H9 (cell line): Measurements from ENCODE around the gene WLS. TPM values are rescaled to one million over a fixed set of nuclear protein-coding genes. Genes with fewer than 3 reads are reported as not detected.

Experiments
- DNase-seq: peaks from one replicate; pipeline ENCODE4 v3.0.0-alpha.2; 2017
- H2AFZ ChIP-seq: one replicate; pipeline ENCODE4 v1.6.1; 2013; ENCODE audit warnings: mild to moderate bottlenecking, low read length, control low read depth, moderate library complexity
- H2AK5ac ChIP-seq: 2 replicates; pipeline ENCODE4 v1.6.1; 2013; ENCODE audit warnings: low read length, control low read depth, mixed read lengths; ENCODE audit not compliant: insufficient read length
- H2BK120ac ChIP-seq: one replicate; pipeline ENCODE4 v1.6.1; 2013; ENCODE audit warnings: low read depth, mild to moderate bottlenecking, low read length, control low read depth, inconsistent platforms; ENCODE audit not compliant: poor library complexity, severe bottlenecking
- H2BK12ac ChIP-seq: 2 replicates; pipeline ENCODE4 v1.6.1; 2013; ENCODE audit warnings: low read length, control low read depth, mixed read lengths, low read depth; ENCODE audit not compliant: insufficient read length
- H2BK15ac ChIP-seq: 2 replicates; pipeline ENCODE4 v1.6.1; 2013; ENCODE audit warnings: low read depth, low read length, control low read depth
- H2BK20ac ChIP-seq: one replicate; pipeline ENCODE4 v1.6.1; 2013; ENCODE audit warnings: low read depth, mild to moderate bottlenecking, low read length, control low read depth, inconsistent platforms; ENCODE audit not compliant: poor library complexity, severe bottlenecking
- H2BK5ac ChIP-seq: 2 replicates; pipeline ENCODE4 v1.6.1; 2013; ENCODE audit warnings: low read length, control low read depth, mixed read lengths; ENCODE audit not compliant: insufficient read length
- H3K14ac ChIP-seq: 2 replicates; pipeline ENCODE4 v1.6.1; 2013; ENCODE audit warnings: low read length, control low read depth; ENCODE audit not compliant: insufficient read depth
- H3K18ac ChIP-seq: 2 replicates; pipeline ENCODE4 v1.6.1; 2013; ENCODE audit warnings: low read depth, mild to moderate bottlenecking, mixed read lengths, low read length, control low read depth; ENCODE audit not compliant: insufficient read length
- H3K23ac ChIP-seq: 2 replicates; pipeline ENCODE4 v1.6.1; 2013; ENCODE audit warnings: low read length, control low read depth, mixed read lengths, low read depth; ENCODE audit not compliant: insufficient read length
- H3K23me2 ChIP-seq: 2 replicates; pipeline ENCODE4 v1.6.1; 2013; ENCODE audit warnings: low read depth, mild to moderate bottlenecking, mixed read lengths, low read length, control low read depth; ENCODE audit not compliant: insufficient read length, poor library complexity, severe bottlenecking
- H3K27ac ChIP-seq: 2 replicates; pipeline ENCODE4 v1.5.1; 2013; ENCODE audit warnings: low read length, control low read depth, mixed read lengths, low read depth; ENCODE audit not compliant: insufficient read length
- H3K27me3 ChIP-seq: 2 replicates; pipeline ENCODE4 v1.6.1; 2013; ENCODE audit warnings: low read length, control low read depth, inconsistent platforms; ENCODE audit not compliant: insufficient read depth
- H3K4ac ChIP-seq: 2 replicates; pipeline ENCODE4 v1.6.1; 2013; ENCODE audit warnings: low read depth, mild to moderate bottlenecking, control low read depth, inconsistent platforms, low read length, moderate library complexity
- H3K4me1 ChIP-seq: 2 replicates; pipeline ENCODE4 v1.6.1; 2013; ENCODE audit warnings: low read length, control low read depth, inconsistent platforms; ENCODE audit not compliant: insufficient read depth
- H3K4me2 ChIP-seq: 2 replicates; pipeline ENCODE4 v1.6.1; 2013; ENCODE audit warnings: low read length, control low read depth, mixed read lengths; ENCODE audit not compliant: insufficient read length, insufficient read depth
- H3K56ac ChIP-seq: 2 replicates; pipeline ENCODE4 v1.6.1; 2013; ENCODE audit warnings: low read depth, mild to moderate bottlenecking, mixed read lengths, low read length, control low read depth; ENCODE audit not compliant: insufficient read length
- H3K79me1 ChIP-seq: 2 replicates; pipeline ENCODE4 v1.6.1; 2013; ENCODE audit warnings: low read depth, mild to moderate bottlenecking, moderate library complexity, low read length, control low read depth, inconsistent platforms; ENCODE audit not compliant: insufficient read depth, poor library complexity, severe bottlenecking
- H3K79me2 ChIP-seq: 2 replicates; pipeline ENCODE4 v1.6.1; 2013; ENCODE audit warnings: low read length, control low read depth, inconsistent platforms; ENCODE audit not compliant: insufficient read depth
- H3K9ac ChIP-seq: 2 replicates; pipeline ENCODE4 v1.6.1; 2013; ENCODE audit warnings: low read length, control low read depth, mixed read lengths; ENCODE audit not compliant: insufficient read length; ENCODE audit errors: extremely low read depth
- H3K9me3 ChIP-seq: one replicate; pipeline ENCODE4 v1.6.1; 2013; ENCODE audit warnings: low read depth, low read length, inconsistent platforms; ENCODE audit not compliant: control insufficient read depth
- H3T11ph ChIP-seq: one replicate; pipeline ENCODE4 v1.6.1; 2013; ENCODE audit warnings: mild to moderate bottlenecking, low read length, control low read depth, inconsistent platforms
- H4K20me1 ChIP-seq: one replicate; pipeline ENCODE4 v1.6.1; 2013; ENCODE audit not compliant: control insufficient read depth, insufficient read length, insufficient read depth
- H4K5ac ChIP-seq: 2 replicates; pipeline ENCODE4 v1.6.1; 2013; ENCODE audit warnings: low read depth, mild to moderate bottlenecking, mixed read lengths, low read length, control low read depth; ENCODE audit not compliant: insufficient read length
- H4K8ac ChIP-seq: replicated peaks from 2 replicates; pipeline ENCODE4 v1.6.1; 2013; ENCODE audit warnings: low read length, control low read depth, mixed read lengths, low read depth; ENCODE audit not compliant: insufficient read length
- H4K91ac ChIP-seq: 2 replicates; pipeline ENCODE4 v1.6.1; 2013; ENCODE audit warnings: low read depth, mild to moderate bottlenecking, moderate library complexity, mixed read lengths, low read length, control low read depth; ENCODE audit not compliant: insufficient read length
- H3K27ac Mint-ChIP-seq, 3 experiments: 2 replicates in 2 of 3; 3 replicates in 1 of 3; pipeline ENCODE4 v1.8.0; 2020 to 2021; ENCODE audit warnings: mixed read lengths in 3 of 3, mild to moderate bottlenecking in 1 of 3, moderate library complexity in 1 of 3
- H3K27me3 Mint-ChIP-seq: 2 replicates; pipeline ENCODE4 v1.8.0; 2021; ENCODE audit warnings: low read depth, mild to moderate bottlenecking, moderate library complexity, mixed read lengths
- H3K36me3 Mint-ChIP-seq, 3 experiments: 2 replicates in 2 of 3; 3 replicates in 1 of 3; pipeline ENCODE4 v1.8.0; 2020 to 2021; ENCODE audit warnings: low read depth in 3 of 3, mixed read lengths in 3 of 3; ENCODE audit not compliant: insufficient read depth in 1 of 3
- H3K4me1 Mint-ChIP-seq, 2 experiments: 2 replicates each; pipeline ENCODE4 v1.8.0; 2020; ENCODE audit warnings: mixed read lengths in 2 of 2
- H3K4me3 Mint-ChIP-seq, 2 experiments: 2 replicates in 1 of 2; 3 replicates in 1 of 2; pipeline ENCODE4 v1.8.0; 2020 to 2021; ENCODE audit warnings: mild to moderate bottlenecking in 2 of 2, mixed read lengths in 2 of 2, moderate library complexity in 1 of 2
- H3K9me3 Mint-ChIP-seq, 2 experiments: 2 replicates in 1 of 2; 3 replicates in 1 of 2; pipeline ENCODE4 v1.8.0; 2020; ENCODE audit warnings: mild to moderate bottlenecking in 2 of 2, mixed read lengths in 2 of 2, moderate library complexity in 1 of 2
- CTCF ChIP-seq: fragments of 200-600 bp; sonication (generic); conservative IDR thresholded peaks from 3 replicates; pipeline ENCODE4 v1.8.0; 2021; ENCODE audit warnings: antibody characterized with exemption, mild to moderate bottlenecking
- WGBS: extraction: QIAGEN DNeasy Blood & Tissue Kit; methylation state at CpG from one replicate; pipeline ENCODE4 v1.1.7; 2013; ENCODE audit warnings: missing lambda C conversion rate, low lambda C conversion rate, mixed read lengths; ENCODE audit not compliant: insufficient read length; ENCODE audit errors: extremely low coverage; 5-methylcytosine and 5-hydroxymethylcytosine counted together
- total RNA-seq: library from RNA; stranded (reverse); gene quantifications from 2 replicates; pipeline ENCODE4 v1.2.1, GENCODE V29; 2021

WLS gene
- total RNA-seq, 1 experiment from 2014 or later = 0.94 TPM

DNA sequence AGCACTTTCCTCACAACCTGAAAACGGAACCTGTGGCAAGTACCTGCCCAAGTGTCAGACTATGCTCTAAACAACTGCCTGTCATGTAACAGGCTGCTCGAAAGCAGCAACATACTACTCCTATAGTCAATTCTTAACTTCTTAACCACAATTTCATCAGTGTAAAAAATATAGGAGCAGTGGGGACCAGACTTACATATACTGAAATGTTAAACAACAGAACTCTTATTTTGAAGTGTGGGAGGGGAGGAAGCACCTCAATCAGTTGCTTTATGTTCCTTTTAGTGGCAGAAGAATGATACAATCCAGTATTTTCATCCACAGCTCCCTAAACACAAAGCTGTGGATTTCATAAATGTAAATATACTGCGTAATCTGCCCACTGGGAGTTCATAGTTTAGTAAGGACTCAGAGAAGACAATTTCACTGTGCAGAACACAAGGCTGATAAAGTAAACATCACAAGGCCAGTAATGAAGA, 44.2 kb downstream of the WLS start:
- Histone ChIP-seq H3K9ac (no peak overlapping the region), H2BK15ac (no peak overlapping the region), H2AFZ (no peak overlapping the region), H3K23me2 (no peaks in the 10 kb centered on the region), H3K14ac (no peak overlapping the region), H3K4me1 (no peaks in the 10 kb centered on the region), H3K79me2 (no peaks in the 10 kb centered on the region), H3K4me2 (no peak overlapping the region), H3T11ph (no peak overlapping the region), H3K79me1 (no peaks in the 10 kb centered on the region), H4K91ac (no peak overlapping the region), H3K4ac (no peak overlapping the region), H2BK12ac (no peak overlapping the region), H2BK5ac (no peak overlapping the region), H2AK5ac (no peak overlapping the region), H3K56ac (no peak overlapping the region), H3K27ac (no peak overlapping the region), H4K20me1 (no peaks in the 10 kb centered on the region), H4K8ac (no peak overlapping the region), H3K27me3 (no peaks in the 10 kb centered on the region), H2BK20ac (no peak overlapping the region), H3K23ac (no peak overlapping the region), H4K5ac (no peak overlapping the region), H2BK120ac (no peak overlapping the region), H3K9me3 (no peaks in the 10 kb centered on the region), H3K18ac (no peak overlapping the region)
- DNase-seq = no peak
- TF ChIP-seq CTCF = no peak
- Mint-ChIP-seq H3K36me3 (0 out of 7 replicates have a peak, but pooled peaks cover 0 to 4% (median 0%) of the 10 kb centered on the region in 3 experiments), H3K27ac (no peak overlapping the region), H3K4me1 (no peaks in the 10 kb centered on the region), H3K27me3 (no peaks in the 10 kb centered on the region; the same call in 1 of the 2 replicates), H3K4me3 (no peak overlapping the region), H3K9me3 (peaks cover 0 to 5% of the 10 kb centered on the region in 2 experiments; a peak in 1 of 5 replicates)
- no CpG with 5 or more reads among the region's 3 CpGs for WGBS
